Activated T-cell treated with anti-CD3 and anti-CD28 coated beads, Interleukin-2, amount 50 U/mL, for 4 hours (primary cell): ENCODE results near the gene CADPS2. TPM values are rescaled to one million over a fixed set of nuclear protein-coding genes. Genes with fewer than 3 reads are reported as not detected.

ENCODE experiments used
- ATAC-seq, 2 donors: fragments of 200-7000 bp; cut with Tn5 transposase; one replicate each; pipeline ENCODE4 v1.10.0; 2021
- DNase-seq: peaks from one replicate; pipeline ENCODE4 v3.0.0-alpha.2; 2020
- H3K27me3 Mint-ChIP-seq: one replicate; pipeline ENCODE4 v1.8.0; 2021; ENCODE audit warnings: low read depth, mixed read lengths
- H3K36me3 Mint-ChIP-seq: one replicate; pipeline ENCODE4 v1.8.0; 2022; ENCODE audit warnings: mixed read lengths; ENCODE audit not compliant: insufficient read depth
- H3K4me1 Mint-ChIP-seq: one replicate; pipeline ENCODE4 v1.8.0; 2021; ENCODE audit warnings: low read depth, mixed read lengths
- H3K4me3 Mint-ChIP-seq: one replicate; pipeline ENCODE4 v1.8.0; 2021; ENCODE audit warnings: mild to moderate bottlenecking, moderate library complexity, mixed read lengths
- H3K9me3 Mint-ChIP-seq: one replicate; pipeline ENCODE4 v1.8.0; 2021; ENCODE audit warnings: mixed read lengths
- total RNA-seq, 3 donors: library from RNA; stranded (reverse); gene quantifications; one replicate each; pipeline ENCODE4 v1.2.1, GENCODE V29; 2021

CADPS2 gene
- total RNA-seq, 3 donors from 2014 or later = 0.11 to 0.18 (median 0.16) TPM

- H3K4me1 Mint-ChIP-seq = no peaks in the 10 kb centered on the region
- H3K36me3 Mint-ChIP-seq = no peaks in the 10 kb centered on the region
- H3K9me3 Mint-ChIP-seq = peaks cover 13% of the 10 kb centered on the region
- DNase-seq = no peak
- no peaks in the 10 kb centered on the region for H3K27me3 Mint-ChIP-seq
- H3K4me3 Mint-ChIP-seq = no peak overlapping the region
- no peak for ATAC-seq
Measured at GRCh38 chr7:122628651-122629411, 257.4 kb downstream of the CADPS2 start.

- no peaks in the 10 kb centered on the region for H3K27me3 Mint-ChIP-seq
Measured at GRCh38 chr7:122626785-122627184, 259.5 kb downstream of the CADPS2 start.

GRCh38 chr7:122622682-122623081, 263.6 kb downstream of the CADPS2 start:
- DNase-seq (no peak), ATAC-seq (no peak)
- Mint-ChIP-seq H3K9me3 (peaks cover 3% of the 10 kb centered on the region), H3K4me3 (no peak overlapping the region), H3K36me3 (no peaks in the 10 kb centered on the region), H3K4me1 (no peaks in the 10 kb centered on the region), H3K27me3 (no peaks in the 10 kb centered on the region)

More at GRCh38 chr7:122626785-122627184, 259.5 kb downstream of the CADPS2 start:
- DNase-seq = no peak
- no peaks in the 10 kb centered on the region for H3K4me1 Mint-ChIP-seq
- peaks cover 3% of the 10 kb centered on the region for H3K9me3 Mint-ChIP-seq
- H3K36me3 Mint-ChIP-seq = no peaks in the 10 kb centered on the region
- H3K4me3 Mint-ChIP-seq = no peak overlapping the region
- ATAC-seq = no peak

DNA sequence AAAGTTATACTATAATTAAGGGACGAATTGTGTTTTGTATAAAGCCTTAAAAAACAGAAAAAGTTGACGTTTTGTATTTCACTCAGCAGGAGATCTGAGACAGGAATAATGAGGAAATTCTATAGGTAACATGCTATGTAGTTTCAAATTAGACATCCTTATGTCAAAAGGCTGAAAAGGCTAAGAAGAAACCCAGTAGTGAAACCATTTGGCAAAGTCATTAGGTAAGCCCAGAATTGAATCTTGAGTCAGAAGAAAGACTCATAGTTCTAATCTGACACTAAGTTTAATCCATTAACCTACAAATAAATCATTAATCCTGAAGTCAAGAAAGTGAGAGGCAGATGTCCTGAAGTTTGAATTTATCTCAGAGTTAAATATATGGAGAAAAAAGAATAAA, 266.6 kb downstream of the CADPS2 start:
- Mint-ChIP-seq H3K4me1 (no peaks in the 10 kb centered on the region), H3K27me3 (no peaks in the 10 kb centered on the region), H3K36me3 (no peaks in the 10 kb centered on the region), H3K9me3 (peaks cover 3% of the 10 kb centered on the region), H3K4me3 (no peak overlapping the region)
- no peak for ATAC-seq
- no peak for DNase-seq

GRCh38 chr7:122618585-122619189, 267.6 kb downstream of the CADPS2 start:
- Mint-ChIP-seq H3K4me3 (no peak overlapping the region), H3K36me3 (no peaks in the 10 kb centered on the region), H3K4me1 (no peaks in the 10 kb centered on the region), H3K9me3 (no peaks in the 10 kb centered on the region), H3K27me3 (no peaks in the 10 kb centered on the region)
- no peak for ATAC-seq
- no peak for DNase-seq

GRCh38 chr7:122616951-122617350, 269.3 kb downstream of the CADPS2 start:
- Mint-ChIP-seq H3K4me1 (no peaks in the 10 kb centered on the region), H3K4me3 (no peak overlapping the region), H3K36me3 (no peaks in the 10 kb centered on the region), H3K27me3 (no peaks in the 10 kb centered on the region), H3K9me3 (no peaks in the 10 kb centered on the region)
- ATAC-seq (no peak), DNase-seq (no peak)

GRCh38 chr7:122605929-122606328, 280.3 kb downstream of the CADPS2 start:
- ATAC-seq (no peak), DNase-seq (no peak)
- no peaks in the 10 kb centered on the region for H3K4me1 Mint-ChIP-seq
- H3K9me3 Mint-ChIP-seq = no peaks in the 10 kb centered on the region
- no peaks in the 10 kb centered on the region for H3K27me3 Mint-ChIP-seq
- H3K36me3 Mint-ChIP-seq = no peaks in the 10 kb centered on the region
- H3K4me3 Mint-ChIP-seq = no peak overlapping the region

DNA sequence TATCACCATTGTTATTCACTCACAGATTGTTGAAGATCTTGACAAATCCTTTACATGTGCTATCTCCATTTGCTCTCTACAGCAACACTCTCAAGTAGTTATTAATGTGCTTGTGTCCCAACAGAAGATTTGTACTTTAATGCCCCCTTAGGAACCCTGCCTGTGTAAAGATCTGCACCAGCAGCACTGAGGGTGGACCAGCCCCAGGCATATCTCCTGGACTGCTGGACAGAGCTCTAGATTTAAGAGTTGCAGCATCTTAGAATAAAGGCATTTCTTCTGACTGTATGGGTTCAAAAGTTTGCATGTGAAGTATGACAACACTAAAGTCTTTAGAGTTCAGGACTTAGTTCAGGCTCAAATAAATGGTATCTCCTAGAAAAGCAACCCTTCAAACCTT, 282.0 kb downstream of the CADPS2 start:
- no peaks in the 10 kb centered on the region for H3K27me3 Mint-ChIP-seq
- H3K36me3 Mint-ChIP-seq = no peaks in the 10 kb centered on the region
- no peak overlapping the region for H3K4me3 Mint-ChIP-seq
- ATAC-seq = no peak
- no peak for DNase-seq
- H3K4me1 Mint-ChIP-seq = no peaks in the 10 kb centered on the region
- H3K9me3 Mint-ChIP-seq = no peaks in the 10 kb centered on the region

- Mint-ChIP-seq H3K9me3 (no peaks in the 10 kb centered on the region), H3K27me3 (no peaks in the 10 kb centered on the region), H3K4me1 (no peaks in the 10 kb centered on the region), H3K36me3 (no peaks in the 10 kb centered on the region), H3K4me3 (no peak overlapping the region)
- ATAC-seq (no peak), DNase-seq (no peak)
Measured at GRCh38 chr7:122602800-122603199, 283.5 kb downstream of the CADPS2 start.

- no peak for DNase-seq
- H3K4me3 Mint-ChIP-seq = no peak overlapping the region
- no peaks in the 10 kb centered on the region for H3K27me3 Mint-ChIP-seq
- H3K36me3 Mint-ChIP-seq = no peaks in the 10 kb centered on the region
- H3K4me1 Mint-ChIP-seq = no peaks in the 10 kb centered on the region
- ATAC-seq = no peak
- no peaks in the 10 kb centered on the region for H3K9me3 Mint-ChIP-seq
Measured at GRCh38 chr7:122600630-122601029, 285.6 kb downstream of the CADPS2 start.

GRCh38 chr7:122600042-122600441, 286.2 kb downstream of the CADPS2 start:
- Mint-ChIP-seq H3K4me1 (no peaks in the 10 kb centered on the region), H3K27me3 (no peaks in the 10 kb centered on the region), H3K9me3 (no peaks in the 10 kb centered on the region), H3K4me3 (no peak overlapping the region), H3K36me3 (no peaks in the 10 kb centered on the region)
- ATAC-seq (no peak), DNase-seq (no peak)

DNA sequence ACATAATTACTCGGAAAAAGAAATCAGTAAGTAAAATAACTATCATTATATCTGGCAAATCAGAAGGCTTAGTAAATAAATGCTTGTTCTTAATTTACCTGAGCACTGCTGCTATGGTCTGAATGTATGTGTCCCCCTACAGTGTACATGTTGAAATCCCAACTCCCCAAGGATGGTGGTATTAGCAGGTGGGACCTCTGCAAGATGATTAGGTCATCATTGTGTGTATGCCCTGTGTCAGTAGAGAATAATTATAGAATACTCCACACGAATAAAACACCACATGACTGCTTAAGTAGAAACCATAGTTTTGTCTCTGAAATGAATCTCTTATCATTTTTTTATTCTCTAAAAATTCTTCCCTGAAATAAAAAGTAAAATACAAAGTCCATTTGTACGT, 289.0 kb downstream of the CADPS2 start:
- DNase-seq = no peak
- H3K36me3 Mint-ChIP-seq = no peaks in the 10 kb centered on the region
- H3K27me3 Mint-ChIP-seq = no peaks in the 10 kb centered on the region
- H3K9me3 Mint-ChIP-seq = peaks cover 3% of the 10 kb centered on the region
- no peak overlapping the region for H3K4me3 Mint-ChIP-seq
- ATAC-seq = no peak
- no peaks in the 10 kb centered on the region for H3K4me1 Mint-ChIP-seq

DNA sequence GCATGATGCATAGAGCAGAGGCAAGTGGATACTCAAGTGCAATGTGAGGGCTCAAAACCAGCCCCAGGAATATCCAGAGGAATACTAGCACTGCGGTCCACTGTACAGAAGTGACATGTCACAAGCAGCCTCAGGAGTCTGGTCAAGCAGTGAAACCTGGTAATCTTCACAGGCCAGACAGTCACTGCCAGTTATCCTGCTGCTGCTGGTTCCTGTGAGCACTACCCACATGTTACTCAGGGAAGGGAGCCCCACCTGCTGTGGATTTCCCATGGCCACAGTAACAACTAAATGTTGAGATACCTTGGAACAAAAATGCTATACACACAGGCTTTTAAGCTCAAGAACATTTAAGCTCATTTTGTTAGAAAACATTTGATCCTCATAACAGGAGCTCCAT, 290.4 kb downstream of the CADPS2 start:
- Mint-ChIP-seq H3K9me3 (peaks cover 3% of the 10 kb centered on the region), H3K36me3 (no peaks in the 10 kb centered on the region), H3K27me3 (no peaks in the 10 kb centered on the region), H3K4me3 (no peak overlapping the region), H3K4me1 (no peaks in the 10 kb centered on the region)
- ATAC-seq (no peak), DNase-seq (no peak)

- no peak overlapping the region for H3K4me3 Mint-ChIP-seq
- H3K36me3 Mint-ChIP-seq = no peaks in the 10 kb centered on the region
- DNase-seq = no peak
- H3K27me3 Mint-ChIP-seq = no peaks in the 10 kb centered on the region
- peaks cover 4% of the 10 kb centered on the region for H3K9me3 Mint-ChIP-seq
- ATAC-seq = no peak
- H3K4me1 Mint-ChIP-seq = no peaks in the 10 kb centered on the region
Measured at GRCh38 chr7:122588621-122589020, 297.6 kb downstream of the CADPS2 start.

DNA sequence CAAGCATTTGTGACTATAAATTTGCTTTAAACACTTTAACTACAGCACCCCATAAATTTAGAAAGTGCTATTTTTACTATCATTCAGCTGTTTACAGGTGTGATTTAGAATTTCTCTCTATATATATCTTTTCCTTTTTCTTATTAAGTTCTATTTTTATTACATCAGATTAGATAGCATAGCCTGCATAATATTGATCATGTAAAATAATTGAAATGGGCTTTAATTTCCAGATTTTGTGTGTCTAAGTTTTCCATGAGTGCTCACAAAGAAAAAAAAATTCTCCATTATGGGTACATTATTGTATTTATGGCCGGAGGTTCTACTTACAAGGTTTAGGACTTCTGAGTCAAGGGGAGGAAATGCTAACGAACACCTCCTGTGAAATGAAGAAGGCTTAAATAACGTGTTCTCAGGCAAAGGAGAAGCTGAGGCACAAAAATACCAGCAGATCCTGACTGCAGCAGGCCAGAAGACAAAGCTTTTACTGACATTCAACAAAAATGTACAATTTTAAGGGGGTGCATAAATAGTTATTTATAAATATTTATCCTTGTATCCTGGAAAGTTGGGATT, 301.5 kb downstream of the CADPS2 start:
- no peaks in the 10 kb centered on the region for H3K36me3 Mint-ChIP-seq
- no peaks in the 10 kb centered on the region for H3K27me3 Mint-ChIP-seq
- DNase-seq (no peak), ATAC-seq (no peak)
- H3K4me1 Mint-ChIP-seq = no peaks in the 10 kb centered on the region
- peaks cover under 1% of the 10 kb centered on the region for H3K9me3 Mint-ChIP-seq
- no peak overlapping the region for H3K4me3 Mint-ChIP-seq
